Smooth muscle cell (in vitro differentiated cells): ENCODE data around the gene POC1A. TPM values are rescaled to one million over a fixed set of nuclear protein-coding genes. Genes with fewer than 3 reads are reported as not detected.

Experiments used
- DNase-seq: peaks from one replicate; lab custom pipeline; 2025; ENCODE audit not compliant: unreplicated experiment; lab: John Stamatoyannopoulos, UW
- H2AFZ ChIP-seq: fragments of 200-600 bp; sonication (generic); 2 replicates; pipeline ENCODE4 v1.6.0; 2016; ENCODE audit warnings: antibody characterized with exemption, low read depth, mild to moderate bottlenecking
- H3F3A ChIP-seq: fragments of 200-600 bp; sonication (generic); 2 replicates; pipeline ENCODE4 v1.6.0; 2017; ENCODE audit warnings: antibody characterized with exemption, low read depth
- H3K27ac ChIP-seq: fragments of 200-600 bp; sonication (generic); 2 replicates; pipeline ENCODE4 v1.5.1; 2016; ENCODE audit warnings: low read depth, mild to moderate bottlenecking
- H3K27me3 ChIP-seq: fragments of 200-600 bp; sonication (generic); 2 replicates; pipeline ENCODE4 v1.6.1; 2016; ENCODE audit warnings: low read depth, mild to moderate bottlenecking
- H3K36me3 ChIP-seq: fragments of 200-600 bp; sonication (generic); 2 replicates; pipeline ENCODE4 v1.5.1; 2016; ENCODE audit warnings: low read depth
- H3K4me1 ChIP-seq: fragments of 200-600 bp; sonication (generic); 2 replicates; pipeline ENCODE4 v1.5.1; 2016; ENCODE audit warnings: low read depth
- H3K4me2 ChIP-seq: fragments of 200-600 bp; sonication (generic); 2 replicates; pipeline ENCODE4 v1.6.0; 2016; ENCODE audit warnings: mild to moderate bottlenecking
- H3K4me3 ChIP-seq: fragments of 200-600 bp; sonication (generic); 2 replicates; pipeline ENCODE4 v1.5.1; 2016; ENCODE audit warnings: mild to moderate bottlenecking
- H3K79me2 ChIP-seq: fragments of 200-600 bp; sonication (generic); 2 replicates; pipeline ENCODE4 v1.6.0; 2016; ENCODE audit warnings: low read depth, mild to moderate bottlenecking
- H3K9ac ChIP-seq: fragments of 200-600 bp; sonication (generic); 2 replicates; pipeline ENCODE4 v1.6.0; 2016; ENCODE audit warnings: low read depth
- H3K9me3 ChIP-seq: fragments of 200-600 bp; sonication (generic); replicated peaks from 2 replicates; pipeline ENCODE4 v1.5.1; 2016; ENCODE audit warnings: low read depth
- H4K20me1 ChIP-seq: fragments of 200-600 bp; sonication (generic); 2 replicates; pipeline ENCODE4 v1.6.0; 2016; ENCODE audit warnings: low read depth
- CTCF ChIP-seq: fragments of 200-600 bp; sonication (generic); IDR thresholded peaks from 2 replicates; pipeline ENCODE4 v1.5.1; 2017; ENCODE audit warnings: borderline replicate concordance, mild to moderate bottlenecking, antibody characterized with exemption; ENCODE audit not compliant: insufficient read depth, poor library complexity, severe bottlenecking
- WGBS: methylation state at CpG from one replicate; pipeline ENCODE4 v1.1.7; 2016; ENCODE audit warnings: low lambda C conversion rate; 5-methylcytosine and 5-hydroxymethylcytosine counted together
- polyA plus RNA-seq: library from polyadenylated mRNA; unstranded; fragments of >200 nt; fragmentation: Nextera tagmentation; extraction: Ambion mirVana; gene quantifications from 2 replicates; pipeline ENCODE4 v1.2.1, GENCODE V29; 2016
- total RNA-seq: library from RNA; depleted of rRNA; stranded (reverse); fragments of >200 nt; gene quantifications from 2 replicates; pipeline ENCODE4 v1.2.3, GENCODE V29; 2014

The POC1A gene
- total and polyA plus RNA-seq, 2 experiments from 2014 or later = 1.8 to 7.9 TPM

DNA sequence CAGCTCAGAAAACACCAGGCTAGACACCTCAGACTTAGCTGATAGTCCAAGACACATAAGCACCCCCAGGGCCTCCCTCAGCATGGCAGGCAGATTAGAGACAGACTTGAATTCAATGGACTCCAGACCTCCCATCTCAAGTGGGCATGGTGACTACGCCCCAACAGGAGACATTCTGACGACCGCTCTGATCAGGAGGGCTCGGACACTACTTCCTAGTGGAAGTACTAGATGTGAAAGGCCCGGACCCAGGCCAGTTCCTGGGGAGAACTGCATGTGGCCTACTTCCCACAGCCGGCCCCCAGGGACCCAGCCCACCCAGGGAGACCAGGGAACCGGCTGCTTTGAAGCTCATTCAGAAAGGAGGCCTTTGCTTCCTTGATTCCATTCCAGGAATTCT lies 16.9 kb downstream of the POC1A start:
- H3K4me3 ChIP-seq = no peak overlapping the region
- H3K4me1 ChIP-seq = no peaks in the 10 kb centered on the region
- TF ChIP-seq CTCF = no peak
- 95% methylated on average over 7 of the region's 7 CpGs for WGBS
- no peak overlapping the region for H3K9ac ChIP-seq
- no peaks in the 10 kb centered on the region for H4K20me1 ChIP-seq
- H3K36me3 ChIP-seq = no peaks in the 10 kb centered on the region
- no peaks in the 10 kb centered on the region for H3F3A ChIP-seq
- no peak overlapping the region for H2AFZ ChIP-seq
- H3K4me2 ChIP-seq = no peak overlapping the region
- H3K27me3 ChIP-seq = no peaks in the 10 kb centered on the region
- H3K9me3 ChIP-seq = no peaks in the 10 kb centered on the region
- H3K27ac ChIP-seq = no peak overlapping the region
- H3K79me2 ChIP-seq = no peaks in the 10 kb centered on the region
- DNase-seq = no peak

- no peak for DNase-seq
- Histone ChIP-seq H3K4me3 (no peak overlapping the region), H3K9ac (no peak overlapping the region), H3K79me2 (no peaks in the 10 kb centered on the region), H3K4me1 (no peaks in the 10 kb centered on the region), H4K20me1 (no peaks in the 10 kb centered on the region), H3K9me3 (no peaks in the 10 kb centered on the region), H3K27ac (no peak overlapping the region), H3K27me3 (no peaks in the 10 kb centered on the region), H2AFZ (no peak overlapping the region), H3F3A (no peaks in the 10 kb centered on the region), H3K4me2 (no peak overlapping the region), H3K36me3 (no peaks in the 10 kb centered on the region)
- WGBS = 96% methylated on average over 9 of the region's 9 CpGs
- TF ChIP-seq CTCF = no peak
Measured at GRCh38 chr3:52136513-52136912, 17.7 kb downstream of the POC1A start.

DNA sequence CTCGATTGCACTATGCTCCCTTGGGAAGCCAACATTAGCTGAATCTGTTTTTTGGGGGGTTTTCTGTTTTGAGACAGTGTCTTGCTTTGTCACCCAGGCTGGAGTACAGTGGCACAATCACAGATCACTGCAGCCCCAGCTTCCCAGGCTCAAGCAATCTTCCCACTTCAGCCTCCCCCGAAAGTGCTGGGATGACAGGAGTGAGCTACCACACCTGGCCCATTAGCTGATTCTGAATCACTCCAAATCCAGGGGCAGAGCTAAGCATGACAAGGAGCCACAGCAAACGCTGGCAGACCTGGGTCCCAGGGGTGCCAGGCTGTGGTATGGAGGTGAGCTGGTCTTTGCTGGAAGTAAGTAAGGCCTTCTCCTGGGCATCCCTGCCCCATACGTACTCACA lies 18.9 kb downstream of the POC1A start:
- Histone ChIP-seq H2AFZ (no peak overlapping the region), H4K20me1 (no peaks in the 10 kb centered on the region), H3K36me3 (no peaks in the 10 kb centered on the region), H3K9me3 (no peaks in the 10 kb centered on the region), H3K79me2 (no peaks in the 10 kb centered on the region), H3K4me3 (no peak overlapping the region), H3K4me1 (no peaks in the 10 kb centered on the region), H3K27me3 (no peaks in the 10 kb centered on the region), H3K27ac (no peak overlapping the region), H3F3A (no peaks in the 10 kb centered on the region), H3K9ac (no peak overlapping the region), H3K4me2 (no peak overlapping the region)
- no peak for TF ChIP-seq CTCF
- DNase-seq = no peak
- whole genome bisulfite sequencing = 97% methylated on average over 4 of the region's 4 CpGs

GRCh38 chr3:52134761-52135160 lies 19.5 kb downstream of the POC1A start:
- no peak overlapping the region for H3K4me2 ChIP-seq
- H3F3A ChIP-seq = no peaks in the 10 kb centered on the region
- TF ChIP-seq CTCF = no peak
- no peaks in the 10 kb centered on the region for H3K36me3 ChIP-seq
- no peak for DNase-seq
- H3K27ac ChIP-seq = no peak overlapping the region
- H3K9me3 ChIP-seq = no peaks in the 10 kb centered on the region
- H3K27me3 ChIP-seq = no peaks in the 10 kb centered on the region
- no peaks in the 10 kb centered on the region for H4K20me1 ChIP-seq
- H3K9ac ChIP-seq = no peak overlapping the region
- no peak overlapping the region for H3K4me3 ChIP-seq
- H2AFZ ChIP-seq = no peak overlapping the region
- H3K79me2 ChIP-seq = no peaks in the 10 kb centered on the region
- no peaks in the 10 kb centered on the region for H3K4me1 ChIP-seq
- 97% methylated on average over 3 of the region's 3 CpGs for WGBS
